Hematopoietic multipotent progenitor cell treated with erythropoietin and hydrocortisone succinate and interleukin-3 and kit ligand, for 6 days (in vitro differentiated cells): ENCODE measurements around the gene FZD10.

Experiments
- DNase-seq: peaks from one replicate; pipeline ENCODE4 v3.0.0-alpha.2; 2015

Gene FZD10, protein sequence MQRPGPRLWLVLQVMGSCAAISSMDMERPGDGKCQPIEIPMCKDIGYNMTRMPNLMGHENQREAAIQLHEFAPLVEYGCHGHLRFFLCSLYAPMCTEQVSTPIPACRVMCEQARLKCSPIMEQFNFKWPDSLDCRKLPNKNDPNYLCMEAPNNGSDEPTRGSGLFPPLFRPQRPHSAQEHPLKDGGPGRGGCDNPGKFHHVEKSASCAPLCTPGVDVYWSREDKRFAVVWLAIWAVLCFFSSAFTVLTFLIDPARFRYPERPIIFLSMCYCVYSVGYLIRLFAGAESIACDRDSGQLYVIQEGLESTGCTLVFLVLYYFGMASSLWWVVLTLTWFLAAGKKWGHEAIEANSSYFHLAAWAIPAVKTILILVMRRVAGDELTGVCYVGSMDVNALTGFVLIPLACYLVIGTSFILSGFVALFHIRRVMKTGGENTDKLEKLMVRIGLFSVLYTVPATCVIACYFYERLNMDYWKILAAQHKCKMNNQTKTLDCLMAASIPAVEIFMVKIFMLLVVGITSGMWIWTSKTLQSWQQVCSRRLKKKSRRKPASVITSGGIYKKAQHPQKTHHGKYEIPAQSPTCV

DNA sequence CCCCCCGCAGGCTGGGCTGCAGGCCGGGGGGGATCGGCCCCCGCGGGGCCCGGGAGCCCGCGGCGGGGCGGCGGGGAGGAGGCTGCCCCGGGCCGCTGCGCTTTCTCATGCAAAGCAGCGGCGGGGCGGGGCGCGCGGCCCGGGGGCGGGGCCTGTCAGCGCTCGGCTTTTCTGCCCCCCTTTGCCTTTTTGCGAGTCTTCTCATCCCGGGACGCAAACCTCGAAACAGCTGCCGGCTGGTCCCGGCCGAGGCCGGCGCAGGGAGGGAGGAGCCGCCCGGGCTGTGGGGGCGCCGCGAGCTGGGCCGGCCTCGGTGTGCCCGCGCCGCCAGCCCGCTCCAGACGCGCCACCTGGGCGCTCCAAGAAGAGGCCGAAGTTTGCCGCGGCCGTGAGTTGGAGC lies at the start of gene FZD10:
Gene FZD10 (plus strand): TSS at position 198 of the 400 bp plus-strand sequence. CDS start 479 bp downstream, outside the sequence.
- no peak for DNase-seq

DNA sequence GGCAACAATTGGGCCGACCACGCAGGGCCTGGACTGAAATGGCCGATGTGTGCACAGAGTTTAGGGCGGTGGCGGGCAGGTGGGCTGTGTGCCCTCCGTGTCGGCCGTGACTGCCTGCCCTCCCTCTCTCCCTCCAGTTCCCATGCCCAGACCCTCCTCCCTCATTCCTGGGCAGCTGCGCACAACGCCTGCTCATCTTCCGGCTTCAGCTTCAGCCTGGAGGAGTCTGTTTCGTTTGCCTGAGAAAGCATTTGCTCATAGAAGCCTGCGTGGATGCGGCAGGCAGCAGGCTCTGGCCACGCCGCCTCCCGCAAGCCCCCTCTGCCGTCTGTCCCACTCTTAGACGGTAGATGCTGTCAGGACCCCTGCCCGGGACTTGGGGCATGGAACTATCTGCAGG lies 47.3 kb upstream of the FZD10 start:
- DNase-seq: no peak

DNA sequence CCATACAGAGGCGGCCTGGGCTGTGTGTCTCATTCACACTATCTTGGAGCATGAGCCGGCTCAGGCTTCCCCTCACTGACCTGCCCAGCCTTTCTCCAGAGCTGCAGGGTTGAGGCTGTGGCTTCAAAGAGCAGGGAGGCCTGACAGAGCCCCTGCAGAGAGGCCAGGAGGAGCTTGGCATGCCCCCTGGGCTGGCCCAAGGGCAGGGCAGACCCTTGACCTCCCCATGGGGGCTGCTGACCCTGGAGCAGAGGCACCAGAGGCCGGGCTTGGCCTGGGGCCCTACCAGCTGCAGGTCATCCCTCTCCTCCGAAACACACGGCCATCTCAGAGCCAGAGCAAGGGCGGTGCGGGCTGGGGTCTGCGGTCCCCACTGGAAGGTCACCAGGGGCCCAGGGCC lies 46.6 kb upstream of the FZD10 start:
- no peak for DNase-seq

DNA sequence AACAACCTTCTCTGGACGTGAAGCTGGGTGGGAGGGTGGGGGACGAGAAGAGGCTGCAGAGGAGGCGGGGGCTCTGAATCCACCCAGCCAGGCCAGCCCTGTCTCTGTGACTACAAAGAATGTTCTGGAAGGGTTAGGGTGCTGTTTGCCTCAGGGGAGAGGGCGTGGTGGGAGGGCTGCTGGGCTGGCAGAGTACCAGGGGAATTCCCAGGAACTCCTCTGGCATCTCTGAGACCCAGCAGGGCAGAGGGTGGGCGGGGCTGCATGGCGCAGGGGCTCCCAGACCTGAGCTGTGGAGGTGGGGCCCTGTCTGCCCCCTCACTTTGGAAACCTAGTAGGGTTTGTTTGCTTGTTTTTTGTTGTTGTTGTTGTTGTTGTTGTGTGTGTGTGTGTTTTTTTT lies 45.5 kb upstream of the FZD10 start:
- DNase-seq: no peak

DNA sequence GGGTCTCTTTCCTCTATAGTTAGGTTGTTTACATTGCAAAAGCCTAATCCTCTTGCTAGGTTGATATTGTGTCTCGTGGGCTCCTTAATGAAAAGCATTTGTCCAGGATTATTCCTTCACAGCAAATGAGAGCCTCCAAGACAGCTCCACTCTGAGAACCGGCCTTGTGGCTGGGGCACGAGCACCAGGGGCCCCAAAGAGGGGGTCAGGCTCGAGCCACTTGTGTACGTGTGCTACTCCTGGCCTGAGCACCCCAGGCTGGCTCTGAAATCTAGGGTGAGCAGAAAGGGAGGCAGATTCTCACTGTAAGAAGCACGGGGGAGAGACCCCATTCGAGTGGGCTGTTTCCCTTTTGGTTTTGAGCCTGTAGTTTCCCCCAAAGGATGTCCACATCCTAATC lies 45.0 kb upstream of the FZD10 start:
- DNase-seq: no peak

DNA sequence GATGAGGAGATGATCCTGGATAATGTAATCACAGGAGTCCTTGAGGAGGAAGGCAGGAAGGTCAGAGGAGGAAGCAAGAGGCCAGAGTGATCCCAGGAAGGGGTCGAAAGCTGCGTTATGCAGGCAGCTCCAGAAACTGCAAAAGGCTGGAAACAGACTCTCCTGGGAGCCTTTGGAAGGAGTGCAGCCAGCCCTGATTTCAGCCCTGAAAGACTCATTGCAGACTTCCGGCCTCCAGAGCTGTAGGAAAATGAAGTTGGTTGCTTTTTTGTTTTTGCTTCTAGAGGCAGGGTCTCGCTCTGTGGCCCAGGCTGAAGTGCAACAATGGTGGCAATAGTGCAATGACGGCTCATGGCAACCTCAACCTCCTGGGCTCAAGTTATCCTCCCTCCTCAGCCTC lies 44.6 kb upstream of the FZD10 start:
- DNase-seq: no peak

DNA sequence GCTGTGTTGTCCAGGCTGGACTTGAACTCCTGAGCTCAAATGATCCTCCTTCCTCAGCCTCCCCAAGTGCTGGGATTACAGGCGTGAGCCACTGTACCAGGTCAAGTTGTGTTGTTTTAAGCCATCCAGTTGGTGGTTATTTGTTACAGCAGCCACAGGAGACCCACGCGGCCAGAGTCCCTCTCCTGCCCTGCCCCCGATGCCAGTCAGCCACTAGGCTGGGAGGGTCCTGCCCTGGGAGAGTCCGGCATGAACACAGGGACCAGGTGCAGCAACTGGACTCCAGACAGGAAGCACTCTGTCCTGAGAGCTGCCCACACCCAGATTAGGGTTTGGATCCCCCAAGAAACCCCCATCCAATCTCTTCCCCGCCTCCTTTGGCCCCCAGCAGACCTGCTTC lies 44.1 kb upstream of the FZD10 start:
- DNase-seq: no peak

DNA sequence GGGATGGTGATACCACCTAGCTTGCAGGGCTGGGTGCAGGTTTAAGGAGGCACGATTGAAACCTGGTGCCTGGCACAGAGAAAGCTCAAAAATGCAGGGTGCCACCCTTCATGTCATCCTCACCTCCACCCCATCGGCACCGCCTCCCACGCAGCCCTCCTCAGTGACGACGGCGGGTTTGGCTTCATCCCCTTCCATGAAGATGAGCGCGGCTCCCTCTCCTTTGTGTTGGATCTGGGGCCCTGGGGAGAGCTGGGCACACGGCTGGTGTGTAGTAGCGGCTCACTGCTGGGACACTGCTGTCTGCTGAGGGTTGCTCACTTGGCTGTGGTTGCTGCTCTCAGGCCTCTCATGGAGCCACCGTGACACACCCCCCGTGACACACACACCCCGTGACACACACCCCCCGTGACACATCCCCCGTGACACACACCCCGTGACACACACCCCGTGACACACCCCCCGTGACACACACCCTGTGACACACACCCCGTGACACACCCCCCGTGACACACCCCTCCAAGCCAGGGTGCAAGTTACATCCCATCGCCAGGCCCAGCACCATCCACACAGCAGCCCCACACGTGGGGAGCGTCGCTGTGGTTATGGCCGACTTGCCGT lies 42.9 kb upstream of the FZD10 start:
- DNase-seq: no peak

DNA sequence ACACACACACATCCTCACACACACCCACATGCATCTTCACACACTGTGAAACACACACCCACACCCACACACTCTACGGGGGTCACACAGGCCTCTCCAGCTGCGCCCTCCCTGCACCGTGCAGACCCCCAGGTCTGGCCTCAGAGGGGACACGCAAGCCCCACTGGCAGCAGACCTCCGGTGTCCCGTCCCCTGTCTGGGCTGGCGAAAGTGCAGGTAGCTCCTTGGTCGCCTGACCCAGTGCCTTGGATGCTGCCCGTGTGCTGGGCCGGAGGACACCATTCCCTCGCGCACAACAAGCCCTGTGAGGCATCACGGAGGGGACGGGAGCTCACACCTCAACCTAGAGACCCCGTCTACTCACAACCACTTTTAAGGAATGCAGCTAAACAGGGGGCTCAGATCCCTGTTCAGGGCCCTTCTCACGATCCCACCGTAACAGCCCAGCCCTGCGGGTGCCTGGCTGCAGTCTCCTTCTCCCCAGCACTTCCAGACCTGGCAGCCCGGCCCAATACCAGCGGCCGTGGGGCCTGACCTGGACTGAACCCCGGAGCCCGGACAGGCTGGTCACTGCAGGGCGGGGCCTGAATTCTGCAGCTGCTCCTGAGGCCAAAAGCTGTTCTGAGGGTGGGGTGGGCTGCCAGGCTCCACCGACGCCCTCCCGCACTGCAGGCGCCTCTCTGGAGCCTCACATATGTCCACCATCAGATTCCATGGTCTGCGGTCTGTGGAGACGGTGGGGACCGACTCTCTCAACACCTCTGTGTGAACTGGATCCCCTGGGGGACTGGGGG lies 42.1 kb upstream of the FZD10 start:
- DNase-seq: no peak

DNA sequence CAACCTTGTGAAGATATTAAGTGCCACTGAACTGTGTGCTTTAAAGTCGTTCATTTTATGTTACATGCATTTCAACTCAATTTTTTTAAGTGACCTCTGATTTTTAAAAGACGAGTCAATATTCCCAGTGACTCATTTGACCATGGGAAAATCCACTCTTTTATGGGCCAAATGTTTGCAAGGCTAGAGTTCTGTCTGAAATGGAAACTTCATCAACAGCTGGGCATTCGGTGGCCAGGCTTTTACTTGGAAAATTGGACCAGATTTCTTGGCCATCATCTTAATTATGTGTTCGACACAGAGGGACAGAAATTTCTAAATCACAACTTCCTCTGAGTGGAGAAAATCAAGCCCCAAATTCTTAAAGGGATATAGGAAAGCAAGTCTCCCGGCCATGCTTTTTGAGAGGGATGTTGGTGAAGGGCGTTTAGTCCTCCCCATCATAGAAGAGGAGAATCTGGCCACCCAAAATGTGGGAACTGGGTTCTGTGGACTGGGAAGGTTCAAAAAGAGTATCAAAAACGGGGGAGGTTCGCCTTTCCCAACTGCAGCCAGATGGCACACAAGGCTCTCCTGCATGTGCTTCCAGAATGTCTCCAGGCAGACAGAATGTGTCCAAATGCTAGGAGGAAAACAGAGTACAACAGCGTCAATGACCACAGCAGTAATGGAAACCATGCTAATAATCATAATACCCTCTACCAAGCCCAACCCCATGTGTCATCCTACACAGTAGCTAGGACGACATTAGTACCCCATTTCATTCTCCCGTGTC lies 40.9 kb upstream of the FZD10 start:
- DNase-seq: no peak

DNA sequence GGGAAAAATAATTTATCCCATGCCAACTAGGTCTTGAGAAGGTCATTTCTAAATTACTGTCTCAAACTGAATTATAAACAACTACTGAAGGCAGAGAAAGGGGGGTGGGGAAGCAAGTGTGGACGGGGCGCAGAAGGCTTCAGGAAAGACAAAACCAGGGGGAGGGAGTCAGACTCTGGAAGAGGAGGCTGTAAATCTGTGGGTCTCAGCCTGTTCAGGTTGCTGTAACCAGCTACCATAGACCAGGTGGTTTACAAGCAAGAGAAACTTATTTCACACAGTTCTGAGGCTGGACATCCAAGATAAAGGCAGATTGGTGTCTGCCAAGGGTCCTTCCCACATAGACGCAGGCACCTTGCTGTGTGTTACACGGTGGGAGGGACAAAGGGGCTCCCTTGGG lies 39.9 kb upstream of the FZD10 start:
- DNase-seq: no peak

DNA sequence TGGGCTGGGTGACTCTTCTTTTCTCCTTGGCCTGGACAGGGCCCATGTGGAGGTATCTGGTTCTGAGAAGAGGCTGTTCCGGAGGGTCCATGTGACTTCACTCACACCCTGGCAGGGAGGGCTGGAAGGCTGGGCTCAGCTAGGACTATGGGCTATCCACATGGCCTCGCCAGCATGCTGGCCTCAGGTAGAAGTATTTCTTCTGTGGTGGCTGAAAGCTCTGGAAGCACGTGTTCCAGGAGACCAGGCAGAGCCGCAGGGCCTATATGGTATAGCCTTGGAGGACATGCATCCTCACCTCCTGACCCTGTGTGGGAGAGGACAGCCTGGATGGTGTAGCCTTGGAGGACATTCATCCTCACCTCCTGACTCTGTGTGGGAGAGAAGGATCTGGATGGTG lies 38.2 kb upstream of the FZD10 start:
- no peak for DNase-seq

DNA sequence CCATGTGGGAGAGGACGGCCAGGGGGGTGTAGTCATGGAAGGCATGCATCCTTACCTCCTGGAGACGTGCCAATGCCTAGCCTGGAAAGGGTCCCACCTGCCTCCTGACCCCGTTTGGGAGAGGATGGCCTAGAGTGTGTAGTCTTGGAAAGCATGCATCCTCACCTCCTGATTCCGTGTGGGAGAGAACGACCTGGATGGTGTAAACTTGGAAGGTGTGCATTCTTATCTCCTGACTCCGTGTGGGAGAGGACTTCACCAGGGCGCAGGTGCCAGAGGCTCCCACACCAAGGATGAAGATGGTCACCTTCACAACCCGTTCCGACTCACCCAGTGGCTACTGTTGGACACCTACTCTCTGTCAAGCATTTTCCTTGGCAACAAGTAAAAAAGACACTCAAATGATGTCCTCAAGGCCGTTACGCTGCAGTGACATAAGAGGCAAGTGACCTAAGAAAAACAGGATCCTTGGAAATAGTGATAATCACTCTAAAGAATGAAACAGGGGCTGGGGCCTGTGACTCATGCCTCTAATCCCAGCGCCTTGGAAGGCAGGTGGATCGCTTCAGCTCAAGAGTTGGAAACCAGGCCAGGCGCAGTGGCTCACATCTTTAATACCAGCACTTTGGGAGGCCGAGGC lies 37.5 kb upstream of the FZD10 start:
- no peak for DNase-seq

DNA sequence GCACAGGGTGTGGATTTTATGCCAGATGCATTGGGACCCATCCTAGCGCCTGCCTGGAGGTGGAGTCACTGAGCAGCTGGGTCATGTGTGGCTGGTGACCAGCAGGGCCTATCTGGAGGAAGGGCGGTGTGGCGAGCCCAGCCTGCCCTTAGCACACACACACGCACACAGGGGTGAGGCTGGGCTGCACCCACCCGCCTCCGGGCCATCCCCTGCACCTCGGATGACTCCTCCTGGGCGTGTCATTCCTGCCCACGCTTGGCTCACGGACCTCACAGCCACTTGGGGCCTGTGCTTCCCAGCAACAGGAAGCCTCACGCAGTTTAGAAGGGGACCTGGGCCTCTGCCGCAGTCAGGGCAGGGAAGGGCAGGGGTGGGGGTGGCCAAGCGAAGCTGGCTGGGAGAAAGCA lies 36.2 kb upstream of the FZD10 start:
- no peak for DNase-seq

DNA sequence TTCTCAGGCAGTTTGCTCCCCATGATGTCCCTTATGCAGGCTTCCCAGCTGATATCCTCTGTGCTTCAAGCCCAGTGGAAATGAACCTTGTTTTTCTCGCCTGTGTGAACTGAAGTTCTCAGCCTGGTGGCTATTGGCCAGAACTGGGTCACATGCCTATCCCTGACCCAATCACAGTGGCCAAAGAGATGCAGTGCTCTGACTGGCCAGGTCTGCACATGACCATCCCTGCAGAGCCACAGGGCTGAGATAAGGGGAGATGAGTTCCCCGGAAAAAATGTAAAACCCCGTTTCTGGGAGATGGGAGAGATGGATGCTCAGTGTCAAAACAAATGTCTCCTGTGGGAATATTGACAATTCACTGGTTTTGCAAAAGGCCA lies 34.7 kb upstream of the FZD10 start:
- no peak for DNase-seq

DNA sequence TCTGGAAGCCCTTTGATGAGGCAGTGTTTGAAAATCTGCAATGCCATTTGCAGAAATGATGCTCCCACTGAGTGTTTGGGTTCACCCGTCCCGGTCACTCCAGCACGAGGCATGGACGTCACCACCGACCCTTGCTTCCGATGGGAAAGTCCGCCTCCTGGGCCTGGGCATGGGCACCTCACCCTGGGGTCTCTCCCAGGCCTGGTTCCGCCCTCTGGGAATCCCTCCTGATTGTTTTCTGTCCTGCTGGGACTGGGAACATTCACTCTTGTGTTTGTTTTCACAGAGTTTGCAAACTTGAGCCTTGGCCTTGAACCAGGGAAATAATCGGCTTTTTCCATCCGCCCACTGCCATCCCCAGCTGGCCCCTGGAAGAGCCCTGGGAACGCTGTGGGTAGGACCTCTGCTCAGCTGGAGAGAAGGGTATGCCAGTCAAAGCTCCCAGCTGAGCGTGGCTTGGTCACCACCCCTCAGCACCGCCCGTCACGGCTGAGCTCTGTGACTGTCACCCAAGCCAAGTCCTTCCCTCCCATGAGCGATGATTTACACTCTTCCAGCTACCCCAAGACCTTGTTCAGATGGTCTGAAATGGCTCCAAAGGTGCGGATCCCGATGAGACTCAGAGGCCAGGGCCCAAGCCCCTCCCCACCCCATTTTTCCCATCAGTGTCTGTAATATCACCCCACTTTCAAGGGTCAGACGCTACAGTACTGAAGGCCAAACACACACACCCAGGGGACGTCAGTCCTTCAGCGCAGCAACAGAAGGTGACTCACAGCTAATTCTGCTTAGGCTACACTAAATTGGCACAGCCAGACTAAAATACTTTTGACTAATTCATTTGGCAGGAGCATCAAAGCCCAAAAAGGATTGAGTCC lies 34.1 kb upstream of the FZD10 start:
- DNase-seq: no peak

DNA sequence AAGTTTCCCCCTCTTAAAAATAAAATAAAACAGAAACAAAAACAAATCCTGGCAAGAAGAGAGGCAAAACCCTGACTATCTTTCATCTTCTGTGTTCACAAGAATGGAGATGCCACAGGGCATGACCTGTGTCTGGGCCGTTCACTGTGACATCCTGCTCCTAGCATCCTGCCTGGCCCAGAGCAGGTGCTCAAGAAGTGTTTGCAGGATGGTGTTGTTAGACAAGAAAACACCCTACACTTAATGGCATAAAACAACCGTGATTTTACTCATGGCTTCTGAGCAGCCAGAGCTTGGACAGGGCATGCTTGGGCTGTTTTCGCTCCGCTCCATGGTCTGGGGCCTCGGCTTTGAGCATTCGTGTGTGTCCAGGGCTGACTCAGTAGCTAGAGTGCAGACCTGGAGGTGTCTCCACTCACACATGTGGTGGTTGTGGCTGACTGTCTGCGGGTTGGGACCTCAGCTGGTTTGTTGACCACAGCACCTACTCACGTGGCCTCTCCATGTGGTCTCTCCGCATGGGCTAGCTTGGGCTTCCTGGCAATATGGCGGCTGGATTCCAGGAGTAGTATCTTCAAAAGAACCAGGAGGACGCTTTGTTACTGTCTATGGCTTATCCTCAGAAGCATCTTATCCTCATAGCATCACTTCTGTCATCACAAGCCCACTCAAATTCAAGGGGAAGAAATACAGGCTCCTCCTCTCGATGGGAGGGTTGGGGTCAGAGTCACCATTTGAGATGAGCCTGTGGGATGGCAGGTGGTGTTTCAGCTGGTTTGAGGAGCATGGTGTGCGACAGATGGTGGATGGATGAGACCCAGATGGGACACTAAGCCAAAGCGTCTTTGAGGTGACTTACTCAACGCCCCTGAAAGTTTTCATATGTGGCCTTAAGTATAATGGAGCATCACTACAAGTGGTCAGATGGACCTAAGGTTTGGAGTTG lies 33.2 kb upstream of the FZD10 start:
- no peak for DNase-seq

DNA sequence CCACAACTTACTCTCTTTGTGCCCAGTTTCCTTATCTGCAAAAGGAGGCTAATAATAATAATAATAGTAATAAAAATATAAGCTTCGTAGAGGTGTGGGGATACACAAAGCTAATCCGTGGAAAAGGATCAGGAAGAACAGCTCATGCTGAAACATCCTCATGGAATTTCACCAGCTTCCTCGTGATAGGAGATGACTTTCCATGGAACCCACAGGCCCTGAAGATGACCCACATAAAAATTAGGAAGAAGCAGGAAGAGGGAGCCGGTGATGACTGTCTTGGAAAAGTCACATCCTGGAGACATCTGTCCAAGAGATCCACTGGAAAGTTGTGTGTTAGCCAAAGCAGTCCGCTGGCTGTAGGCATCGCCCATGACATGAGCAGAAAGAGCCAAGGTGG lies 31.9 kb upstream of the FZD10 start:
- DNase-seq: no peak

DNA sequence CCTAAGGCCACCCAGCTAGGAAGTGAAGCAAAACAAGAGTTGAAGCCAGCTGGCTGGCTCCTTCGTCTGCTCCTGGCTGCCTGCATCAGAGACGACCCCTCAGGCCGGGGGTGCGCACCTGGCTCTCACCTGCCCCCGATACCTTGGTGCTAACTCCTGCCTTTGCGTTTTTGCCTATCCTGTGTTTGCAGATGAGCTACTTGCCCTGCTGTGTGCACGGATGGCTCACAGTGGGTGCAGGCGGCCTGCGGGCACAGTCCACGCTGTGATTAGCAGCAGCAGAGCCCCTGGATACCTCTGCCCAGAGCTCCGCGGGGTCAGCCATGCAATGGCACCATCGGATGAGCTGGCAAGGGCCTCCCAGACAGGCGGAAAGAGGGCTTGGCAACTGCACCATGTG lies 31.2 kb upstream of the FZD10 start:
- no peak for DNase-seq

DNA sequence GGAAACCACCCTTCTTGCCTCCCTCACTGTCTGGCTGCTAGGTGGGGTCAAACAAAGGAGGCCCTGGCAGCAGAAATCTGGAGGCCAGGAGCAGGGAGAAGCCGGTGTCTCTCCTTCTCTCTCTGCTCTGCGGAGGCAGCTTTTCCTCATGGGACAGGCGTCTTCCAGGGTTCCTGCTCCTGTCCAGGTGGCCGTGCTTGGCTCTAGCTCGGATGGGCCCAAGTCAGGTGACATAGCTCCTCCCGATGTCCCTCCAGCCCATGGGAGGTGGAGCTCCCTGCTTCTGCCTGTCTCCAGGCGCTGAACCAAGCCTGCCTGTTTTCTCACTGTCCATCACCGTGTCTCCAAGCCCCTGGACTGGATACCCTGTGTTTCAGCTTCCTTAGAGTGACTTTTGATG lies 30.5 kb upstream of the FZD10 start:
- no peak for DNase-seq
